ENCODE data around the gene SLC6A1.
"Not testable (repeated sequence)": the region's sequence is repeated elsewhere in the genome, so short reads cannot be mapped to it uniquely, and the experiment has no call there.

Gene SLC6A1

GRCh38 chr3:11062704-11063103 lies 70.2 kb downstream of the SLC6A1 start:
- intact Hi-C loops (cut with DNase I; ENCODE audit: low total_unique reads), result loop anchor here (5.0 kb wide), 2 partner anchors 160 to 275 kb away; no protein-coding TSS in a partner anchor
- H3K9me3 ChIP-seq, result peaks cover 0 to 3% (median 2%) of the 10 kb centered on the region in 3 donors
- no peak overlapping the region for H3K27ac ChIP-seq
- peaks cover 0 to 10% (median 7%) of the 10 kb centered on the region in 4 donors for H3K4me1 ChIP-seq
- H3K27me3 ChIP-seq, result peaks cover 0 to 15% of the 10 kb centered on the region in 2 donors
- H3K36me3 ChIP-seq, result no peaks in the 10 kb centered on the region
- no peak overlapping the region for H3K4me3 ChIP-seq
- DNase-seq, result no peak
- TF ChIP-seq CTCF (IDR thresholded peaks at IDR 0.05), result no peak

DNA sequence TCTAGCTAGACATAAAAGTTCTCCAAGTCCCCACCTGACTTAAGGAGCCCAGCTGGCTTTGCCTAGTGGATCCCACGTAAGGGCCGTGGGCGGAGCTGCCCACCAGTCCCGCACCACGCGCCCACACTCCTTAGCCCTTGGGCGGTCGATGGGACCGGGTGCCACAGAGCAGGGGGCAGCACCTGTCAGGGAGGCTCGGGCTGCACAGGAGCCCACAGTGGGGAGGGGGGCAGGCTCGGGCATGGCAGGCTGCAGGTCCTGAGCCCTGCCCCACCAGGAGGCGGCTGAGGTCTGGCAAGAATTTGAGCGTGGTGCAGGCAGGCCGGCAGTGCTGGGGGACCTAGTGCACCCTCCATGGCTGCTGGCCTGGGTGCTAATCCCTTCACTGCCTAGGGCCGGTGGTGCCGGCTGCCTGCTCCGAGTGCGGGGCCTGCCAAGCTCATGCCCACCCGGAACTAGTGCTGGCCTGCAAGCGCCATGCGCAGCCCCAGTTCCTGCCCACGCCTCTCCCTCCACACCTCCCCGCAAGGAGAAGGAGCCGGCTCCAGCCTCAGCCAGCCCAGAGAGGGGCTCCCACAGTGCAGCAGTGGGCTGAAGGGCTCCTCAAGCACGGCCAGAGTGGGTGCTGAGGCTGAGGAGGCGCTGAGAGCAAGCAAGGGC lies 78.7 kb downstream of the SLC6A1 start:
- Histone ChIP-seq H3K27me3 (no peaks in the 10 kb centered on the region), H3K9me3 (peaks cover 0 to 7% (median 7%) of the 10 kb centered on the region in 3 donors), H3K4me1 (no peaks in the 10 kb centered on the region), H3K27ac (no peak overlapping the region), H3K4me3 (no peak overlapping the region), H3K36me3 (no peaks in the 10 kb centered on the region)
- no peak for TF ChIP-seq CTCF (IDR thresholded peaks at IDR 0.05)
- no peak for DNase-seq
- intact Hi-C loops (cut with DNase I; ENCODE audit: low total_unique reads), result no loop called here

- no peak for TF ChIP-seq CTCF (IDR thresholded peaks at IDR 0.05)
Measured at GRCh38 chr3:11072631-11073030, 80.1 kb downstream of the SLC6A1 start.

DNA sequence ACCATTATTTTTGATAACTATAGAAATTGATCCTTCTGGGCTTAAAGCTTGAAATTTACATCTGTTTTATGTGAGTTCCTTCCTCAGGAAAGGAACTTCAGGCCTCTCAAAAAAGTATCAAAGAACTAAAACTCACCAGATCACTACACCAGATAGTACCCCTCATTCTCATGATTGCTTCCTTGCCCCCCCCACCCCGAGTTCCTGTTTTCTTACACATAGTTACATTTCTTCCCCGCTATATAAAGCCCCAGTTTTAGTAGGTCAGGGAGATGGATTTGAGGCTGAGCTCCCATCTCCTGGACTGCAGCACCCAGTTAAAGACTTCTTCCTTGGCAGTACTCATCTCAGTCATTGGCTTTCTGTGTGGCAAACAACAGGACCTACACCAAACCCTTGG lies 81.5 kb downstream of the SLC6A1 start:
- Histone ChIP-seq H3K4me1 (no peaks in the 10 kb centered on the region), H3K27me3 (no peaks in the 10 kb centered on the region), H3K27ac (no peak overlapping the region), H3K4me3 (no peak overlapping the region), H3K9me3 (no peaks in the 10 kb centered on the region), H3K36me3 (no peaks in the 10 kb centered on the region)
- no peak for TF ChIP-seq CTCF (IDR thresholded peaks at IDR 0.05)
- DNase-seq, result no peak
- intact Hi-C loops (cut with DNase I; ENCODE audit: low total_unique reads), result no loop called here

More at GRCh38 chr3:11072631-11073030, 80.1 kb downstream of the SLC6A1 start:
- no peaks in the 10 kb centered on the region for H3K27me3 ChIP-seq
- no peaks in the 10 kb centered on the region for H3K4me1 ChIP-seq
- no peak overlapping the region for H3K27ac ChIP-seq
- H3K36me3 ChIP-seq, result no peaks in the 10 kb centered on the region
- peaks cover 0 to 5% (median 5%) of the 10 kb centered on the region in 3 donors for H3K9me3 ChIP-seq
- intact Hi-C loops (cut with DNase I; ENCODE audit: low total_unique reads), result no loop called here
- DNase-seq, result no peak
- no peak overlapping the region for H3K4me3 ChIP-seq

- intact Hi-C loops (cut with DNase I; ENCODE audit: low total_unique reads), result no loop called here
Measured at GRCh38 chr3:11074451-11074850, 81.9 kb downstream of the SLC6A1 start.

DNA sequence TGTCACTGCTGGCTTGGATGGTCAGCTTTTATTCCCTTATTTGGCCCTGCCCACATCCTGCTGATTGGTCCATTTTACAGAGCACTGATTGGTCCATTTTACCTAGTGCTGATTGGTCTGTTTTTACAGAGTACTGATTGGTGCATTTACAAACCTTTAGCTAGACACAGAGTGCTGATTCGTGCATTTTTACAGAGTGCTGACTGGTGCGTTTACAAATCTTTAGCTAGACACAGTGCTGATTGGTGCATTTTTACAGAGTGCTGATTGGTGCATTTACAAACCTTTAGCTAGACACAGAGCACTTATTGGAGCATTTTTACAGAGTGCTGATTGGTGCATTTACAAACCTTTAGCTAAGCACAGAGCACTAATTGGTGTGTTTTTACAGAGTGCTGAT lies 82.6 kb downstream of the SLC6A1 start:
- DNase-seq; H3K27ac ChIP-seq; H3K27me3 ChIP-seq; intact Hi-C loops (cut with DNase I; ENCODE audit: low total_unique reads); H3K9me3 ChIP-seq; H3K36me3 ChIP-seq; H3K4me3 ChIP-seq; H3K4me1 ChIP-seq: not testable (repeated sequence)

More at GRCh38 chr3:11074451-11074850, 81.9 kb downstream of the SLC6A1 start:
- Histone ChIP-seq H3K4me3 (no peak overlapping the region), H3K27me3 (no peaks in the 10 kb centered on the region), H3K9me3 (no peaks in the 10 kb centered on the region), H3K27ac (no peak overlapping the region), H3K36me3 (no peaks in the 10 kb centered on the region), H3K4me1 (no peaks in the 10 kb centered on the region)
- no peak for DNase-seq
- TF ChIP-seq CTCF (IDR thresholded peaks at IDR 0.05), result no peak

All from tibial artery (tissue), 4 donors.